HG03520 (cell line): ENCODE measurements around the gene SRI.
"Not testable (repeated sequence)": the region's sequence is repeated elsewhere in the genome, so short reads cannot be mapped to it uniquely, and the experiment has no call there.

Source experiments
- ATAC-seq: cut with Tn5 transposase; IDR thresholded peaks from one replicate; pipeline ENCODE4 v1.9.1; 2021; ENCODE audit warnings: mild to moderate bottlenecking, moderate library complexity; ENCODE audit not compliant: unreplicated experiment

The SRI gene, protein sequence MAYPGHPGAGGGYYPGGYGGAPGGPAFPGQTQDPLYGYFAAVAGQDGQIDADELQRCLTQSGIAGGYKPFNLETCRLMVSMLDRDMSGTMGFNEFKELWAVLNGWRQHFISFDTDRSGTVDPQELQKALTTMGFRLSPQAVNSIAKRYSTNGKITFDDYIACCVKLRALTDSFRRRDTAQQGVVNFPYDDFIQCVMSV

DNA sequence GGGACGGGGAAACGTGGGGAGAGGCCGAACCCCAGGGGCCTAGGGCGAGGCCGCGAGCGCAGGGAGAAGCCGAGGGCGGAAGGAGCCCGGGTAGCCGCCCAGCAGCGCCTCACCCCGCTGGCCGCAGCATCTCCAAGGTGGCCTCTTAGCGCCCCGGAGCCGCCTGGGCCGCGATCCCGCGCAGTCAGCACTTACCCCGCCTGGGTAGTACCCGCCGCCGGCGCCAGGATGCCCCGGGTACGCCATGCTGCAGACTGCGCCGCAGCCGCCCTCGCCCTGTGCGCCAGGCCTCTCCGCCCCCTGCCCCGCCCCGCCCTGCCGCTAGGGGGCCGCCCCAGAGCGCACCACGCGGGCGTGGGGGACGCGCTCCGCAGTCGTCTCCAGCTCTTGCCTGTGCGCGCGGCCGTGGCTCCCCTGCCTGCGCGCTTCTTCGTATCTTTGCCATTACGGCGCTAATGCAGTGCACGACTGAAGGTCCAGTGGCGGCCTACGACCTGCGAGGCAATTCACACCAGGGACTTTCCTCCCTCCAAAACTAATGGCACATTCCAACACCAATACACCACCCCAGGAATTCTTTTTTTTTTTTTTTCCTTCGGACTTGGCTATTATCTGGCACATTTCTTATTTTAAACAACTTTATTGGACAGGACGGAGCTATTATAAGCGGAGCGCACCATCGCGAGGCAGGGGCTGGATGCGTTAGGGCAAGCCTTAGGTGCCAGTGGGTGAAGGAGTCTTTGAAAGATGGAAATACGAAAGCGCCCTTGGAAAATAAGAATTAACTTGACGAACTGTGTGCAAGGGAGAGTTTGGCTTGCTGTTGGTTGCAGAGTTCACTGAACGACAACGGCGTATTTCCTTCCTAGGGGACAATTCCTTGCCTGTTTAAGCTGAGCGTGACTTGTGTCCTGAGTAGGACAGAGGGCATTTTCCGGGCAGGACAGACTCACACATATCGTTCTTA is at the start of gene SRI:
TSS of gene SRI (minus strand) at position 258 of the 967 bp plus-strand sequence. CDS start at position 246, 12 bp downstream.
- peak; percentile 59 for ATAC-seq

DNA sequence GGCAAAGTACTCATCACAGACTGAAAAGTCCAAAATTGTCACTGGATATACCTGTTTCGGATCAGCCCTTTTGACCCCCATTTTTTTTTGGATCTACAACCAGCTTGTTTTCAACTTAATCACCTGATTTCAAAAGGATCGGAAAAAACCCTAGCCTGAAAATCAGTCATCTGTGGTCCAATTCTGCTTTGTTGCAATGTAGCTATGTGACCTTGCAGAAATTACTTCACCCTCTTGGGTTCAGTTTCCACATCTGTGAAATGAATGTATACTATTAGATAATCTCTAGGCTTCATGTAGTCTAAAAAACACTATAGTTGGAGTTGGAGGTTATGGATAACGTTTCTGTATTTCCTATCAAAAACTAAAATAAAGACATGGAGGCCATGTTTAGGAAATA is 49.7 kb upstream of the SRI start:
- ATAC-seq: no peak

DNA sequence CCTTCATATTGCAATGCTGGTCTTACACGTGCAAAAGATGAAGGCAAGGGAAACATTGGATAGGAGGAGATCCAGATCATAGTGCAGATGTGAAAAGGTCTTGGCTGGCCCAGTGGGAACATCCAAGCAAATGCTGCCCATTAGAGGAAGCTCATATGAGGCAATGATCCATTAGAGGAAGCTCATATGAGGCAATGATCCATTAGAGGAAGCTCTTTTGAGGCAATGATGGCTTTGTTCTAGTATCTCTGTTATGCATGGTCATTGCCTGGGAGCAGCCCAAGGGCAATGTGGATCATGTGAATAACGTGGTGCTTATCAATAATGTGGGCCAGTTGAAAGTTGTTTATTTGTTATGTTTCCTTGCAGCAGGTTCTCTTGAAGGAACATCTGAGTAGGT is 49.0 kb upstream of the SRI start:
- ATAC-seq: no peak

DNA sequence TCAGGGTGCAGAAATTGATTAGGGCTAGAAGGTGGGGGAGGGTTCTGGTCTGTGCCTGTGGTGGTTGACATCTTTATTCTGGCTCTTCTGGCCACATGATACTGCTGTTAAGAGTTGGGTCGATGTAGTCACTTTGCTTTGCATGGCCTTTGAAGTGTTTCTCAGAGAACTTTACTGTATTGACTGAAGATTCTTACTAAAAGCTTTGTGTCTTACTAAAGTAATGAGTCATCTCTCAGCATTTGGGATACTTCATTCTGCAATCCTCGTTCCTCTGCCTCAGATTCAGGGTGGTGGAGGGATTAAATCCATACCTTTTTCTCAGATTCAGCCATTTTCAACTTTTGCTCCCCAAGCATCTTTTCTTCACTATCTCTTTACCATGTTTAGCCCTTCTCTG is 48.2 kb upstream of the SRI start:
- no peak for ATAC-seq

DNA sequence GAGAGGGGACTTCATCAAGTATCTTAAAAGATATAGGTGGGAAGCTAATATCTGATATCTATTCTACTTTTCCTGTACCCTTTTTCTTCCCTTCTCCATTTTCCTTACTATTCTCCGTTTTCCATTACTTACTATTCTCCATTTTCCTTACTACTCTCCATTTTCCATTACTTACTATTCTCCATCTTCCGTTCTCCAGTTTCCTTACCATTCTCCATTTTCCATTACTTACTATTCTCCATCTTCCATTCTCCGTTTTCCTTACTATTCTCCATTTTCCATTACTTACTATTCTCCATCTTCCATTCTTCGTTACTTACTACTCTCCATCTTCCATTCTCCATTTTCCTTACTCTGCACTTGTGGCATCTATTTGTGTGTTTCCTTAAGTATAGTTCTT is 47.6 kb upstream of the SRI start:
- ATAC-seq: no peak

DNA sequence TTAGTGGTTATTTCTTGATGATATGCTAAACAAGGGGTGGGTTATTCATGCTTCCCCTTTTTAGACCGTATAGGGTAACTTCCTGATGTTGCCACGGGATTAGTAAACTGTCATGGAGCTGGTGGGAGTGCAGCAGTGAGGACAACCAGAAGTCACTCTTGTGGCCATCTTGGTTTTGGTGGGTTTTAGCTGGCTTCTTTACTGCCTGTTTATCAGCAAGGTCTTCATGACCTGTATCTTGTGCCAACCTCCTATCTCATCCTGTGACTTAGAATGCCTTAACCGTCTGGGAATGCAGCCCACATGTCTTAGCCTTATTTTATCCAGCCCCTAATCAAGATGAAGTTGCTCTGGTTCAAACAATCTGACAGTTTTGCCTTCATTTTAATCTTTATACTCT is 45.1 kb upstream of the SRI start:
- not testable (repeated sequence) for ATAC-seq

DNA sequence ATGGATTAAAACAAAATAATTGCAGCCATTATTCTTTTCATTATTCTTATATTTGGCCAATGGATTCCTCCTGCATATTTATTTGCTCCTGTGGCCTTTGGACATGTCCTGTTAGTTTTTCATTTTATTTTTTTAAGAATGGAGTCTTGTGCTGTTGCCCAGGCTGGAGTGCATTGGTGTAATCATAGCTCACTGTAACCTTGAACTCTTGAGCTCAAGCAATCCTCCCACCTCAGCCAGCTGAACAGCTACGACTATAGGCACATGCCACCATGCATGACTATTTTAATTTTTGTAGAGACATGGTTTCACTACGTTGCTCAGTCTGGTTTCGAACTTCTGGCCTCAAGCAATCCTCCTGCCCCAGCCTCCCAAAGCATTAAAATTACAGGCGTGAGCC is 42.7 kb upstream of the SRI start:
- no peak for ATAC-seq

DNA sequence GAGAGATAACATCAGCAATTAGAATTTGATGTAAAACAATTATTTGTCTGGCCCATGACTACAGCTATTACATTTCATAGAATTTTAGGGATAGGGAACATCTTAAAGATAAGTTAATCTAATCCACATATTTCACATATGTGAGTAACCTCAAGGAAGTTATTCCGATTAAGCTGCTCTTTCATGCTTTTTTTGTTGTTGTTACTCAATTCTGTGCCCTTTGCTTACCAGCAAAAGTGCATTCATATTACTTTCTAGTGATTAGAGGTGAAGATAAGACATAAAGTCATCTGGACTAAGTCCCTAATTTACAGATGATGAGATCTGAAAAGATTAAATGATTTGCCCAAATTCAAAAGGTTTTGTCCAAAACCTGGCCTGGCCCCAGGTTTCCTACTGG is 40.9 kb upstream of the SRI start:
- ATAC-seq: no peak

DNA sequence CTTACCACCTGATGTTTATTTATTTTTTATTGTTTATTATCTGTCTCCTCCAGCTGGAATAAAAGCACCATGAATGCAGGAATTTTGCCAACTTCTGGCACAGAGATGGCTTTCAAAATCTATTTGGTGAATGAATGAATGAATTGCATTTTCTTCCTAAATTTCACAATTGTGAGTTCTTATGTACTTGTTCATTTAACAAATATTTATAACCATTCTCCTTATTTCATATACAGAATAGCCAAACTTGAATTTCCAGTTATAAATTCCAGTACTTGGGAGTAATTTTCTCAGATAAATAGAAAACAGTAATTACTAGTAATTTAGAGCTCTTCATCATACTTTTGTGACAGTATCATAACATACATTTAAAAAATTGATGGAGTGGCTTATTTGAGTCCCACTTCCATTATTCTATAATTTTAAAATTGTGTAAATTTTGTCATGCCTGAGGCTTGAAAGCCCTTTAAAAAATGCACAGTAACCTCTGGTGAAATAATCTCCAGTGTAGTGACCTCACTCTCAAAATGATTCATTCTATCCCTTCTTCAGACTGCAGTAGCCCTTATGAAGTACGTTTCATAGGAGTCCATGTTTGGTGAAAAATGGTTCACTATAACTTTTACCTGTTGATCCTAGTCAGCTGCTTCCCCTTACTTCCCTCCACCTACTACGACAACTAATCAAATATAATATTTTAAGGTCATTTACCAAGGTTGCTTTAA is 40.0 kb upstream of the SRI start:
- ATAC-seq: no peak

DNA sequence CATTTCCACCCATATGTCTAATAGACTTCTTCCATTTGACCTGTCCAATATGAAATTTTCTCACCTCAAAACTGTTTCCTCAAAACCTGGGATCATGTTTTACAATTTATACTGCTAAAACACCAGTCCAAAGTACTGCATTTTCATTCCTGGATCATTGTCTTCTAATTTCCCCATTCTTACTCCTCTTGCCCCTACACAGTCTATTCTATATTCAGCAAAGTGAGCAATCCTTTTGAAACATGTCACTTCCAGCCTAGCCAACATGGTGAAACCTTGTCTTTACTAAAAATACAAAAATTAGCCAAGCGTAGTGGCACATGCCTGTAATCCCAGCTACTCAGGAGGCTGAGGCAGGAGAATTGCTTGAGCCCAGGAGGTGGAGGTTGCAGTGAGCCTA is 38.5 kb upstream of the SRI start:
- ATAC-seq: not testable (repeated sequence)

DNA sequence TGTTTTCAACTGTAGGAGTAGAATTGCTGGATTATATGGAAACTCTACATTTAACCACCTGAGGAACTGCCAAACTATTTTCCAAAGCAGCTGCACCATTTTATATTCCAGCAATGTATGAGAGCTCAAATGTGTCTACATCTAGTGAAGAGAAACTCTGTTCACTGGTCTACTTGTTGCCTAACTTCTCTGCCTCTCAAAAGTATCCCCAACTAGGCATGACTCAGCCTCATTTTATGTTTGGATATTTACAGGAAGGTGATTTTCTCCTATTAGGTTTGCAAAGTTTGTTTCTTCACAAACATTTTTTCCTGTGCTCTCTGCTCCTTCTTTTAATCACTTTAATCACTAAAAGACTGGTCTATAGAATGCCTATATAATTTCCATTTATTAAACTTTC is 37.1 kb upstream of the SRI start:
- ATAC-seq: no peak

DNA sequence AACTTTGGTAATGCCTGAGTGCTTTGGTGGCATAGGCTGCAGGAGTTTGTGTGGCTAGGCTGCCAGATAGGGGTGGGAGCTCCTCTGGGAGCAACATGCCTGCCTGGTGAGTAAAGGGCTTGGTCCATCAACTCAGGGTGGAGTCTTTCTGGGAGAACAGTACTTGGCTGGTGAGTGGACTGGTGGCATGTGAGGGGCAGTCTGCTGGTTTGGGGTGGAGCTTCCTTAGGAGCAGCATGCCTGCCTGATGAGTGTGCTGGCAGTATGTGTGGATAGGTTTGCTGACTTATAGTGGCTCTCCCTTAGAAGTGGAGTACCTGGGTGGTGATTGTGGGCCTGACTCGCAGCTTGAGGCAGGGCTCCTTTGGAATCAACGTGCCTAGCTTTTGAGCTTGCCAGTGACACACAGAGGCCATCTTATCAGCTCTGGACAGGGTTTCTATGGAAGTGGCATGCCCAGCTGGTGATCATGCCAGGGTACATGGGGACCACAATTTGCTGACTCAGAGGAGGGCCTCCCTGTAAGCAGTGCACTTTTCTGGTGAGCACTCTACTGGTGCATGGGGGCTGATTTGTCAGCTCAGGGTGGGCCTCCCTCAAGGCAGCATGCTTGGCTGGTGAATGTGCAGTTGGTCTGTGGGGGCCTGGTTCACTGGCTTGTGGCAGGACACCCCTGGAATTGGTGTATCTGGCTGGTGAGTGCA is 35.0 kb upstream of the SRI start:
- ATAC-seq: no peak

DNA sequence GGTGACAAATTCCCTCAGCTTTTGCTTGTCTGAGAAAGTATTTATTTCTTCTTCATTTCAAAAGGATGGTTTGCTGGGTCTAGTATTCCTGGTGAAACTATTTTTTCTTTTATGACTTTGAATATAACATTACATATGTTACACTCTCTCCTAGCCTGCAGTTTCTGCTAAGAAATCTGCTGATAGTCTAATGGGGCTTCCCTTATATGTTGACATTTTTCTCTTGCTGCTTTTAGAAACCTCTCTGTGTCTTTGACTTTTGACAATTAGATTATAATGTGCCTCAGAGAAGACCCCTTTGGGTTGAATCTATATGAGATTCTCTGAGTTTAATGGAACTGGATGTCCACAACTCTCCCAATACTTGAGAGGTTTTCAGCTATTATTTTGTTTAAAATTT is 33.8 kb upstream of the SRI start:
- no peak for ATAC-seq

DNA sequence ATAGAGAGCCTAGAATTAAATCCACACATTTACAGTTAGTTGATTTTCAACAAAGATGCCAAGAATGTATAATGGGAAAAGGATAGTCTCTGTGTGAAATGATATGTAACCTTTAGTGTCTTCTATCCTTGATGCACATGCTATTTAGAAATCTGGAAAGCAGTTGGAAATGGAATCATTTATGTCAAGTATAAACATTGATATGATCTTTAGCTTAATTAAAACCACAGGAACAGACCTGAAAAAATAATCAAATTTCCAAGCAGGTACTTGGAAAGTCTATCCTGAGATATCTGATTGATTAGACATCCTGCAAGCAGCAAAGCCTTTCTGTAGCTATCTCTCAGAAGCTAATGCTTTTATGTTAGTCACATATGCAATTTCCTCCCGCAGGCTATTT is 24.4 kb upstream of the SRI start:
- no peak for ATAC-seq

DNA sequence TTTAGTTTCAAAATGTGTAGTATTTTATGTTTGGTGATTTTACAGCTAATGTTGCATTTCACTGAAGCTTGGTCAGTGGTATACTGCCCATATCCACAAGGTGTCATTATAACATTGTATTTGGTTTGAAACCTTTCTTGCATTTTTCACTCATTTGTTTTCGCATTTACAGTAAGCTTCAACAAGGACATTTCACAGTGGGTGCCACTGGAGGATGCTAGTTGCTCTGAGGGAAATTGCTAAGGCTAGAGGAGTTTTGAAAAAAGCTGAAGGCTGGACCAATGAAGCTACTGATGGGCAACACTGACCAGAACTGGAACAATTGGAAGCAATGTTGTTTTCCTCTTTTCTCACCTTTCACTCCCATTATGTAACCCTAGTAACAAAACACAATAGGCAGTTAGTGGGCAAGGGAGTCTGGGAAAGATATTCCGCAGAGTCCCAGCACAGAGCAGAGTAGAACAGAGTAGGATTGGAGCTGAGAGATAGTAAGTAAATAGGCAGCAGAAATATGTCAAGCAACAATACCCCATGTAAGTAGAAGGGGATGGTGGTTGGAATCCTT is 23.6 kb upstream of the SRI start:
- peak; percentile 73 for ATAC-seq

DNA sequence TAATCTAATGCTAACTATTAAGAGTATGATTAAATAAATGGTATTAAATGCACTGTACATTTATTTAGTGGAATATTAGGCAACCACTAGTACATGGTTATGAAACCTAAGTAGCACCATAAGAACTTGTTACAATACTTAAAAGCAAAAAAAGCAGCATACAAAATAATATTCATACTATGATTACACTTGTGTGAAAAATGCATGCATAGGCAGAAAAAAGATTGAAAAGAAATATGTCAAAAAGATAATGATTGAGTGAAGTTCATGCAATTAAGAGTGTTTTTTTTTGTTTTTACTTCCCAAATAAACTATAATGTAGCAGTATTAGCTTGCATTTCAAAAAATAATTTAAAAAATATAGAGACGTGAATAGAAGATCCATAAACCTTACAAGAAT is 20.0 kb upstream of the SRI start:
- no peak for ATAC-seq

DNA sequence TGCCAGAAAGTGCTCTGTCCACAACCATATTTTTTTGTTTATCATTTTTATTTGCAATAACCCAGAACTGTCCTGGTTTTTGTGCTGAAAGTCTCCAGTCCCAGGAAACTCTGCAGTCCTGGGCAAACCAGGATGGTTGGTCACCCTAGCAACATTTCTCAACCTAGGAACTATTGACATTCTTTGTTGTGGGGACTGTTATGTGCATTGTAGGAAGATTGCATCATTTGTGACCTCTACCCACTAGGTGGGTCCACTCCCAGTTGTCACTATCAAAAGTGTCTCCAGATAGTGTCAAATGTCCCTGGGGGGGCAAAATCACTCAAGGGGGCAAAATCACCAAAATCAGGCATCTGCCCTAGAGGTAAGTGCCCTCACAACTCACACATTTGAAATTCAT is 14.0 kb upstream of the SRI start:
- no peak for ATAC-seq

DNA sequence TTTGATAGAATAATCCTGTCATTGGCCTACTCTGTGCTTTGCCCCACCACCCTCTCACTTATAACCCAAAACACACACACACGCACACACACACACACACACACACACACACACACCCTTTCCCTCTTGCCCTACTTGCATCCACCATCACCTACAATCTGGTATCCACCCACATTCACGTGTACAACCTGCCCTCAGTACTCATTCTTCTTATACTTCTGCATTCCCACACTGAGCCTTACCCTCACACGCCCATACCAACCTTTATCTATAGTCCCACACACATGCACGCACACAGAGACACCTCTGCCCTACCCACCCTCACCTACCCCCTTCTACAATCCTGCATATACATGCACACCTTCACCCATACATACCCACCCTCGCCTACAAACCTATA is 10.8 kb upstream of the SRI start:
- ATAC-seq: no peak

DNA sequence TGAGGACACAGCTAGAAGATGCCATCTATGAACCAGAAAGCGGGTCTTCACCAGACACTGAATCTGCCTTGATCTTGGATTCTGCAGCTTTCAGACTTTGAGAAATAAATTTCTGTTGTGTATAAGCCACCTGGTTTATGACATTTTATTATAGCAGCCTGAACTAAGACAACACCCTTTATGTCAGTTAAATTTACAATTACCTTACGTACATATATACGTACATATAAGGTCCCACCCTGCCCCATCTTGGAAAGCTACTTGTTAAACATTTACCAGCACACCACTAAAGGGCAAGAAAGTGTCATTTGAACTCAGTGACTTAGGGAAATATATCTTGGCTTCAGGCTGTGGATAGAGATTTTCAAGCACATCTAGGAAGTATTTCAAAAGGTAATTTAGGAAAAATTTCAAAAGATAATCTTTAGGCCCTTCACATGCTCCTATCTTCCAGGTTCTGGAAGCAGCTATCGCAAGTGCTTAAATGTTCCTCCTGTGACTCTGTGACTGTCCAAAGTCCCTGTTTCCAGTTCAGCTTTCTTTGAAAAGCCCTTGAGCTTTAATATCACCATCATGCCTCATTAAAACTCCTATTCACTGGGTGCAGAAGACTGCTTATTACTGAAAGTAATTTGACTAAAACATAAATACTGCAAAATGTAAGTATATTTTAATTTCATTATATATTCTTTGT is 9.6 kb upstream of the SRI start:
- no peak for ATAC-seq

DNA sequence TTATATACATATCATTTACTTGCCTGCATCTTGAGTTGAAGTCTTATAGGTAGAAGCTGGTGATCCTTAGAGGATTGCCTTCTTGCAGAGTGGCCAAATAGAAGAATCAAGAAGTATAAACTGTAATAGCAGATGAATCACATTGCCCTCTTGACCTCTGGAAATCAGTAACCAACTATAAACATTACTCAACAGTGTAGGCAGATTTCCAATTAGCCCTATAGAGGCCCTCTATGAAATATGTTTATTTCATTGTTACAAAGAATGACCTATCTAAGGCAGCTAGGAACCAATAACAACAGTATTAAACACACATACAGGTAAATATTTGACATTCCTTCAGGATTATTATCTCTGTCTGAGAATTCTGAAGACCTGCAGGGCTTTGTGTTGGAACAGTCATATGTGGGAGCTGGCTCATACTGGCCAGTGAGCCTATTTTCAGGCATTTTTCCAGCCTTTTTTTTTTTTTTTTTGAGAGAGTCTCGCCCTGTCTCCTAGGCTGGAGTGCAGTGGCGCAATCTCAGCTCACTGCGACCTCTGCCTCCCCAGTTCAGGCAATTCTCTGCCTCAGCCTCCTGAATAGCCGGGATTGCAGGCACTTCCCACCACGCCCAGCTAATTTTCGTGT is 7.2 kb upstream of the SRI start:
- ATAC-seq: no peak
